Thyroid gland (tissue), 4 donors: ENCODE data around the gene ZNF669. TPM values are rescaled to one million over a fixed set of nuclear protein-coding genes. Genes with fewer than 3 reads are reported as not detected.

ENCODE experiments used
- DNase-seq, 2 donors: peaks; one replicate each; pipeline ENCODE4 v3.0.0-alpha.2; 2019
- H3K27ac ChIP-seq, 3 donors: fragments of 200-600 bp; sonication (generic); 1 replicate in 2 of 3; 2 replicates in 1 of 3; pipeline ENCODE4 v1.5.1; 2016 to 2019; ENCODE audit warnings: mild to moderate bottlenecking in 1 of 3, moderate library complexity in 1 of 3
- H3K27me3 ChIP-seq: fragments of 200-600 bp; sonication (generic); one replicate; pipeline ENCODE4 v1.5.1; 2019
- H3K36me3 ChIP-seq, 2 donors: fragments of 200-600 bp; sonication (generic); one replicate each; pipeline ENCODE4 v1.5.1; 2016 to 2019
- H3K4me1 ChIP-seq, 2 donors: fragments of 200-600 bp; sonication (generic); one replicate each; pipeline ENCODE4 v1.5.1; 2017 to 2019
- H3K4me3 ChIP-seq, 3 donors: fragments of 200-600 bp; sonication (generic); replicated peaks in 1 of 3; 1 replicate in 2 of 3; 2 replicates in 1 of 3; pipeline ENCODE4 v1.5.1; 2016; ENCODE audit warnings: mild to moderate bottlenecking in 1 of 3
- H3K9me3 ChIP-seq: fragments of 200-600 bp; sonication (generic); one replicate; pipeline ENCODE4 v1.5.1; 2017
- POLR2A ChIP-seq, 2 donors: fragments of 450-650 bp; IDR thresholded peaks; one replicate each; pipeline ENCODE4 v1.6.1; 2017; ENCODE audit warnings: antibody characterized with exemption in 2 of 2, mild to moderate bottlenecking in 2 of 2, moderate library complexity in 1 of 2
- WGBS, 2 donors: methylation state at CpG; one replicate each; pipeline ENCODE4 v1.1.5; 2017; 5-methylcytosine and 5-hydroxymethylcytosine counted together
- intact Hi-C: fragments of 100-400 bp; cut with DNase I; formaldehyde crosslinking; loops from one replicate; pipeline ENCODE4 v1.15.1; 2023
- total RNA-seq, 4 donors: library from RNA; depleted of rRNA; stranded (reverse); fragments of >200 nt; gene quantifications; one replicate each; pipeline ENCODE4 v1.2.3, GENCODE V29; 2016
- TF ChIP-seq, protein P1 (sequence below), 6 experiments: fragments of 200-600 bp in 3 of 6; fragments of 450-650 bp in 3 of 6; sonication (generic) in 3 of 6; IDR thresholded peaks; one replicate each; pipeline ENCODE4 v1.5.1; 2016 to 2019; ENCODE audit warnings: antibody characterized with exemption in 6 of 6, mild to moderate bottlenecking in 2 of 6, inconsistent platforms in 1 of 6, moderate library complexity in 1 of 6

The ZNF669 gene
- total RNA-seq, 4 donors from 2014 or later = 9.8 to 13.0 (median 10.3) TPM

DNA sequence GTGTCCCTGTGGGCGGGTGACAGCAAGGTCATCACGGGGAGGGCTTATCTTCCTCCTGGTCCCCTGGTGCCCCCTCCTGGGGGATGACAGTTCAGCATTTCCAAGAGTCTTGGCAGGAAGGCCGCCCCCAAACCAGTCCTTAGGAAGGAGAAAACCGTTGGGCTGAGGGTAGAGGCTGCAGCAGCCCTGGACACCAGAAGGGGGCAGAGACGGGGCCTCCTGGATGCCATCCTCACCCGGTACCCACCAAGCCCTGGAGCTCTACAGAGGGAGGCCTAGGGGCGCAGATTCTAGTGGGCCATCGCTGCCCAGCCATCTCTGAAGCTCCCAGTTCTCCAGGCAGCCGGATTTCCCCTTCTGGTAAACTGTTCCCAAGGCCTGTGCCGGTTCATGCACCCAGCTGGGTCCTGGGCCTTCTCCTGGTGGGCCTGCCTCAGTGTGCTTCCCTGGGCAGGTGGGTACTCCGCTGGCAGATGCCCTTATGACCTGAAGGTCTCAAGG is 14.8 kb upstream of the ZNF669 start:
- intact Hi-C loops = no loop called here
- no peak for TF ChIP-seq POLR2A (IDR thresholded peaks at IDR 0.05)
- TF ChIP-seq, protein P1, sequence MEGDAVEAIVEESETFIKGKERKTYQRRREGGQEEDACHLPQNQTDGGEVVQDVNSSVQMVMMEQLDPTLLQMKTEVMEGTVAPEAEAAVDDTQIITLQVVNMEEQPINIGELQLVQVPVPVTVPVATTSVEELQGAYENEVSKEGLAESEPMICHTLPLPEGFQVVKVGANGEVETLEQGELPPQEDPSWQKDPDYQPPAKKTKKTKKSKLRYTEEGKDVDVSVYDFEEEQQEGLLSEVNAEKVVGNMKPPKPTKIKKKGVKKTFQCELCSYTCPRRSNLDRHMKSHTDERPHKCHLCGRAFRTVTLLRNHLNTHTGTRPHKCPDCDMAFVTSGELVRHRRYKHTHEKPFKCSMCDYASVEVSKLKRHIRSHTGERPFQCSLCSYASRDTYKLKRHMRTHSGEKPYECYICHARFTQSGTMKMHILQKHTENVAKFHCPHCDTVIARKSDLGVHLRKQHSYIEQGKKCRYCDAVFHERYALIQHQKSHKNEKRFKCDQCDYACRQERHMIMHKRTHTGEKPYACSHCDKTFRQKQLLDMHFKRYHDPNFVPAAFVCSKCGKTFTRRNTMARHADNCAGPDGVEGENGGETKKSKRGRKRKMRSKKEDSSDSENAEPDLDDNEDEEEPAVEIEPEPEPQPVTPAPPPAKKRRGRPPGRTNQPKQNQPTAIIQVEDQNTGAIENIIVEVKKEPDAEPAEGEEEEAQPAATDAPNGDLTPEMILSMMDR (IDR thresholded peaks at IDR 0.05) = no peak
- Histone ChIP-seq H3K27me3 (no peaks in the 10 kb centered on the region), H3K36me3 (no peaks in the 10 kb centered on the region), H3K9me3 (no peaks in the 10 kb centered on the region), H3K4me1 (no peaks in the 10 kb centered on the region), H3K4me3 (no peak overlapping the region), H3K27ac (no peak overlapping the region)
- 67 to 77% methylated on average over 6 to 8 of the region's 11 CpGs for WGBS, 2 donors
- DNase-seq = no peak

DNA sequence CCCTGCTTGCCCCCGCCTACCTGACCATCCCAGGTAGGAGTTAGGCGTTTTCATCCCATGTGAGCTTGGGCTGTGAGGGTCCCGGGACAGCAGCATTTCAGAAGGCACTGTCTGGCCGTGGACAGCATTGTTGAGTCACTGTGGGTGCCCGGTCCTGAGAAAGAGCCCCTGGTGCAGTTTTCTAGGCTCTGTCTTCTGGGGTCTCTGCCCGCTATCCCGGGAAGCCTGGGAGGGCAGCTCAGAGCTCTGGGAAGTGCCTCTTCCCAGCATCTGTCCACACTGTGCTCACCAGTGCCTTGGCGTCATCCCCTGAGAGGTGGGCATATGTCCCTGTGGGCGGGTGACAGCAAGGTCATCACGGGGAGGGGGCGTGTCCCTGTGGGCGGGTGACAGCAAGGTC is 11.4 kb upstream of the ZNF669 start:
- no peaks in the 10 kb centered on the region for H3K9me3 ChIP-seq
- H3K27ac ChIP-seq = no peak overlapping the region
- DNase-seq = no peak
- H3K36me3 ChIP-seq = no peaks in the 10 kb centered on the region
- H3K4me1 ChIP-seq = peaks cover 4 to 12% of the 10 kb centered on the region in 2 donors
- H3K27me3 ChIP-seq = no peaks in the 10 kb centered on the region
- intact Hi-C loops = no loop called here
- no peak for TF ChIP-seq POLR2A (IDR thresholded peaks at IDR 0.05)
- TF ChIP-seq, protein P1 (IDR thresholded peaks at IDR 0.05) = no peak
- H3K4me3 ChIP-seq = no peak overlapping the region
- WGBS, 2 donors = 86 to 90% methylated on average over 5 to 9 of the region's 12 CpGs

DNA sequence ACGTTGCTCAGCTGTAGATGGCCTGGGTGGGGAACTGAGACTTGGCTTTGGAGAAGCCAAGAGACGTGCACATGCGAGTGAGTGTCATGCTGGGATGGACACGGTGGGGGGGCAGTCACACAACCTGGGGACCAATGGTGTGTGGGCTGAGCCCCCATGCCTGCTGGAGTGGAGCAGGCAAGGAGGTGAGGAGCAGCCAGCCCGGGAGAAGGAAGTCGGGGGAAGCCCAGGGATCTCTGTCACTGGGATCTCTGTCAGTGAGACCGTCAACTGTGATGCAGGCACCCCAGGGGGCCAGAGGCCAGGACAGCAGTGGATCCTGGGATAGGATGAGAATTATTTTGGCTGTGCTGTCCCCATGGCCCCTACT is 11.0 kb upstream of the ZNF669 start:
- no peak for TF ChIP-seq POLR2A (IDR thresholded peaks at IDR 0.05)
- TF ChIP-seq, protein P1 (IDR thresholded peaks at IDR 0.05) = no peak
- WGBS, 2 donors = 53 to 61% methylated on average over 4 to 7 of the region's 7 CpGs
- no peaks in the 10 kb centered on the region for H3K9me3 ChIP-seq
- H3K27me3 ChIP-seq = no peaks in the 10 kb centered on the region
- no peak overlapping the region for H3K27ac ChIP-seq
- DNase-seq = no peak
- intact Hi-C loops = no loop called here
- no peaks in the 10 kb centered on the region for H3K36me3 ChIP-seq
- peaks cover 4 to 14% of the 10 kb centered on the region in 2 donors for H3K4me1 ChIP-seq
- H3K4me3 ChIP-seq = no peak overlapping the region

GRCh38 chr1:247114351-247115140 is 10.4 kb upstream of the ZNF669 start:
- Histone ChIP-seq H3K4me1 (peaks cover 4 to 14% of the 10 kb centered on the region in 2 donors), H3K4me3 (no peak overlapping the region), H3K9me3 (no peaks in the 10 kb centered on the region), H3K36me3 (no peaks in the 10 kb centered on the region), H3K27me3 (no peaks in the 10 kb centered on the region), H3K27ac (no peak overlapping the region)
- TF ChIP-seq, protein P1 (IDR thresholded peaks at IDR 0.05) = no peak
- no peak for TF ChIP-seq POLR2A (IDR thresholded peaks at IDR 0.05)
- DNase-seq = no peak
- intact Hi-C loops = no loop called here
- WGBS, 2 donors = 91 to 94% methylated on average over 9 to 10 of the region's 13 CpGs

DNA sequence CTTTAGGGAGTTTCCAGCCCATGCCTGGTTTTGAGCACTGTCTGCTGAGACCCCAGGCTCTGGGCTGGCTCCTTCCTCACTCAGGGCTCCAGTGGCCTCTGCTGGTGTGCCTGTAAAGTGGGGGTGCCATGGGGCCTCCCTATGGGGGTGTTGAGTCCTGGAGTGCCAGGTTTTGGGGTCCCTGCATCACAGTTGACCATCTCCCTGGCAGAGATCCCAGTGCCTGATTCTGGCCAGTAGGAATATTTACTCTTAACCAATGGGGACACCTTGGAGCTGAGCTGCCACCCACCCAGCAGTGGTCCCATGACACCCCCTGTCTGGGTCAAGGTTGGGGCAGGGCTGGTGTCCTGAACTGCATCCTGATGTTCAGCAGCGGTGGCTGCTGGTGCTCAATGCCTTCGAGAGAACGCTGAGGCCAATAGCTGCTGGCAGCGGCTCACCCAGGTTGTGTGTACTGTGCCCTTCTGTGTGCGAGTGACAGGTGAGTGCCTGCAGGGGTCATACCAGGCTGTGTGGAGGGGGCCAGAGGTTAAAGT is 9.6 kb upstream of the ZNF669 start:
- Histone ChIP-seq H3K36me3 (no peaks in the 10 kb centered on the region), H3K9me3 (no peaks in the 10 kb centered on the region), H3K4me3 (no peak overlapping the region), H3K4me1 (peaks cover 4 to 14% of the 10 kb centered on the region in 2 donors), H3K27me3 (no peaks in the 10 kb centered on the region), H3K27ac (no peak overlapping the region)
- WGBS, 2 donors = 100% methylated on average over 1 of the region's 5 CpGs; no CpG with 5 or more reads in 1 of the 2 donors
- no peak for DNase-seq
- TF ChIP-seq POLR2A (IDR thresholded peaks at IDR 0.05) = no peak
- TF ChIP-seq, protein P1 (IDR thresholded peaks at IDR 0.05) = no peak
- intact Hi-C loops = no loop called here
